GM18517 (cell line): ENCODE data around the gene CCDC154.

Experiments
- ATAC-seq: cut with Tn5 transposase; IDR thresholded peaks from one replicate; pipeline ENCODE4 v1.9.1; 2021; ENCODE audit warnings: mild to moderate bottlenecking, moderate library complexity; ENCODE audit not compliant: unreplicated experiment

CCDC154 gene

GRCh38 chr16:1397779-1398178 is 46.6 kb downstream of the CCDC154 start:
- no peak for ATAC-seq

- ATAC-seq, result no peak
Measured at GRCh38 chr16:1395444-1396031, 48.8 kb downstream of the CCDC154 start.

GRCh38 chr16:1394367-1394951 is 49.9 kb downstream of the CCDC154 start:
- no peak for ATAC-seq

GRCh38 chr16:1393613-1394176 is 50.7 kb downstream of the CCDC154 start:
- no peak for ATAC-seq

GRCh38 chr16:1392826-1393225 is 51.5 kb downstream of the CCDC154 start:
- ATAC-seq, result no peak

- no peak for ATAC-seq
Measured at GRCh38 chr16:1390239-1390779, 54.0 kb downstream of the CCDC154 start.

- no peak for ATAC-seq
Measured at GRCh38 chr16:1389762-1390161, 54.6 kb downstream of the CCDC154 start.

GRCh38 chr16:1387331-1387730 is 57.0 kb downstream of the CCDC154 start:
- ATAC-seq, result no peak

- no peak for ATAC-seq
Measured at GRCh38 chr16:1385232-1385631, 59.1 kb downstream of the CCDC154 start.
